HL-60 (cell line): Measurements from ENCODE around the gene HMOX2.

Source experiments
- DNase-seq, 2 experiments: peaks; one replicate each; pipeline ENCODE4 v3.0.0-alpha.2; 2010 to 2020; ENCODE audit warnings: low read depth in 1 of 2, low spot score in 1 of 2
- H3K27ac ChIP-seq: fragments of 250-450 bp; sonication (Bioruptor Pico); replicated peaks from 2 replicates; pipeline ENCODE4 v1.5.1; 2020; ENCODE audit warnings: mild to moderate bottlenecking, moderate library complexity
- H3K27me3 ChIP-seq: fragments of 250-450 bp; sonication (Bioruptor Pico); 2 replicates; pipeline ENCODE4 v1.5.1; 2021; ENCODE audit warnings: mild to moderate bottlenecking, moderate library complexity; ENCODE audit not compliant: insufficient read depth, poor library complexity, severe bottlenecking
- H3K4me3 ChIP-seq: replicated peaks from 2 replicates; pipeline ENCODE4 v1.5.1; 2011; ENCODE audit warnings: mild to moderate bottlenecking, control low read depth, low read length; ENCODE audit not compliant: insufficient read depth
- CTCF ChIP-seq: IDR thresholded peaks from one replicate; pipeline ENCODE4 v1.5.1; 2011; ENCODE audit warnings: low read length, control low read depth, inconsistent platforms; ENCODE audit not compliant: insufficient read depth
- GABPA ChIP-seq: IDR thresholded peaks from 2 replicates; pipeline ENCODE4 v1.6.1; 2012; ENCODE audit warnings: low read depth
- POLR2AphosphoS5 ChIP-seq: IDR thresholded peaks from 2 replicates; pipeline ENCODE4 v1.6.1; 2012; ENCODE audit warnings: low read depth
- REST ChIP-seq: IDR thresholded peaks from 2 replicates; pipeline ENCODE4 v1.6.1; 2012; ENCODE audit warnings: low read depth; ENCODE audit not compliant: insufficient replicate concordance
- SPI1 ChIP-seq: IDR thresholded peaks from 2 replicates; pipeline ENCODE4 v1.6.1; 2012; ENCODE audit warnings: low read depth, mild to moderate bottlenecking, borderline replicate concordance

HMOX2 gene

GRCh38 chr16:4507588-4508345 lies 31.6 kb downstream of the HMOX2 start:
- no peak for DNase-seq
- Histone ChIP-seq H3K27ac (no peak overlapping the region), H3K4me3 (no peak overlapping the region), H3K27me3 (no peaks in the 10 kb centered on the region)
- TF ChIP-seq POLR2AphosphoS5: no peak
- no peak for TF ChIP-seq REST
- no peak for TF ChIP-seq GABPA
- TF ChIP-seq CTCF: no peak
- no peak for TF ChIP-seq SPI1

- no peak for DNase-seq
- H3K27me3 ChIP-seq: no peaks in the 10 kb centered on the region
- H3K27ac ChIP-seq: no peak overlapping the region
- TF ChIP-seq SPI1 (no peak), GABPA (no peak), POLR2AphosphoS5 (no peak), CTCF (no peak), REST (no peak)
- H3K4me3 ChIP-seq: no peak overlapping the region
Measured at GRCh38 chr16:4508806-4509205, 32.6 kb downstream of the HMOX2 start.

GRCh38 chr16:4509420-4509819 lies 33.2 kb downstream of the HMOX2 start:
- H3K27ac ChIP-seq: no peak overlapping the region
- H3K27me3 ChIP-seq: no peaks in the 10 kb centered on the region
- no peak for DNase-seq
- TF ChIP-seq SPI1 (no peak), CTCF (no peak), REST (no peak), POLR2AphosphoS5 (no peak), GABPA (no peak)
- no peak overlapping the region for H3K4me3 ChIP-seq
